GM21576 (cell line): ENCODE results near the gene NIPSNAP2.
"Not testable (repeated sequence)": the region's sequence is repeated elsewhere in the genome, so short reads cannot be mapped to it uniquely, and the experiment has no call there.

Experiments
- ATAC-seq: cut with Tn5 transposase; IDR thresholded peaks from one replicate; pipeline ENCODE4 v1.9.1; 2021; ENCODE audit warnings: mild to moderate bottlenecking, moderate library complexity; ENCODE audit not compliant: unreplicated experiment

NIPSNAP2 gene

DNA sequence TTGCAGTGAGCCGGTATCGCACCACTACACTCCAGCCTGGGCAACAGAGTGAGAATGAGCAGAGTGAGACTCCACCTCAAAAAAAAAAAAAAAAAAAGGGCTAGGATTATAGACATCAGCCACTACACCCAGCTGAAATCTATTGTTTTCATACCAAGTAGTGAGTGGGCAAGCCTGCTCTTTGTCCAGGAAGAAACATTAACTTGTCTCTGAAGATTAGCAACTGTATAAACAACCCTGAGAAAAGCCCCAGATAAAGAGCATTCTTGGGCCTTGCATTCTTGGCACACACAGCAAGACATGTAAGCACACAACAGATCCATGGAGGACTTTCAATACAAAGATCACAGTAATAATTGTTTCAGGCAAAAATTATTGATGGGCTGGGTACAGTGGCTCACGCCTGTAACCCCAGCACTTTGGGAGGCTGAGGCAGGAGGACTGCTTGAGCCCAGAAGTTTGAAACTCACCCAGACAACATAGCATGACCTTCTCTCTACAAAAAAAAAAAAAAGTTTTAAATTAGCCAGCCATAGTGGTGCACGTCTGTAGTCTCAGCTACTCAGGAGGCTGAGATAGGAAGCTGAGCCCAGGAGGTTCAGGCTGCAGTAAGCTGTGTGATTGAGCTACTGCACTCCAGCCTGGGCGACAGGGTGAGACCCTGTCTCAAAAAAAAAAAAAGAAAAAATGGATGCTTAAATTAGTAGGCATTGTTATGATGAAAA, 82.5 kb downstream of the NIPSNAP2 start:
- ATAC-seq, result no peak

GRCh38 chr7:56047446-56048116, 83.2 kb downstream of the NIPSNAP2 start:
- not testable (repeated sequence) for ATAC-seq

GRCh38 chr7:56048245-56048644, 83.9 kb downstream of the NIPSNAP2 start:
- no peak for ATAC-seq

- ATAC-seq, result not testable (repeated sequence)
These were observed 84.4 kb downstream of the NIPSNAP2 start for GRCh38 chr7:56048763-56049162.
